Activated CD4-positive, alpha-beta T cell treated with anti-CD3 and anti-CD28 coated beads, Interleukin-2, Interleukin-6, amounts not matched to agents 100 ng/mL and 50 ng/mL, durations not matched to agents 16 hours and 8 hours (primary cell): ENCODE results near the gene CRYL1.

Experiments
- DNase-seq: peaks from one replicate; pipeline ENCODE4 v3.0.0-alpha.2; 2020

The CRYL1 gene

DNA sequence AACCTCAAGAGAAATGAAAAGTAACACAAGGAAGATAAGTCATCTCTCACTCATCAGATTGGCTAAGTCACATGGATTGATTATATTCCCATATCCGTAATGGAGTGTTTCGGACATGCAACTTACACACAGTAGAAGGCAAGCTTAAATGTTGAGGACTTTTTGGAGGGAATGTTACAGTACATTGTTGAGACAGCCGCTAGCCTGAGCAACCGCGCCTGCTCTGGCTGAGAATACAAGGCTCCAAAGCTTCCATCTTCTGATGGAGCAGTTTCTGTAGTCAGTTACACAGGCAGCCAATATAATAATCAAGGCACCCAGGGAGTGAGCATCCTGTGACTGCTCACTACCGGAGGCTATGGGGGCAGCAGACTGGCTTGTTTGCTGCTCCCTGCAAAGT lies 1.0 kb upstream of the CRYL1 start:
- no peak for DNase-seq

GRCh38 chr13:20525144-20525600 lies 485 bp downstream of the CRYL1 start:
- peak; percentile 33 for DNase-seq

DNA sequence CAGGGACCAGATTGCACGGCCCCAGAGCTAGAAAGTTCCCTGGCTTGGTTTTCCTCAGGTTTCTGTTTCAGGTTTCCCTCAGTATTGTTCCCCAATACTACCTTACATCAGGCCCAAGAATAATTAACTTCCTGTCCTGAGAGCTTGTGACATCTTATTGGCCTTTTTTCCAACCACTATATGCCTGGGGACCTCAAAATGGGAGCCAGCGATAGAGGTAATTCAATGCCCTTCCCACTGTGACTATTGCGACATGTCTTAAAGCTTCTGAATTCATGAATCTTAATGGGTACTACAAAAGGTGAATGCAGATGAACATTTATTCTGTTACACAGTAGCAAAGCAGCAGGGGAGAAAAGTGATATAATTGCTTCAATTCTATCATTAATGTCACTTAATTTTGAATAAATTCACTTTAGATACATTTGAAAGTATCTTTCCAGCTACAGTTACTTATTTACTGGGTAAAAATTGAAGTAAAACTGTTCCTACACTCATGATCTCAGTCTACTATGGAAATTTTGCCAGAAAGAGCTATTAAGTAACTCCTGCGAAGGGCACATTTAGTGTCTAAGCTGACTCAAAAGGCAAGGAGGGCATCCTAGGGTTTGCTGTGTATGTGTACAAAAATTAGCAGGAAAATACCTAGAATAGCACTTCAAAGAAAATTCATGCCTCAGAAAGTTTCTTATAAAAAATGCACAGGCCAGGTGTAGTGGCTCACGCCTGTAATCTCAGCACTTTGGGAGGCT lies 4.1 kb downstream of the CRYL1 start:
- DNase-seq: no peak

DNA sequence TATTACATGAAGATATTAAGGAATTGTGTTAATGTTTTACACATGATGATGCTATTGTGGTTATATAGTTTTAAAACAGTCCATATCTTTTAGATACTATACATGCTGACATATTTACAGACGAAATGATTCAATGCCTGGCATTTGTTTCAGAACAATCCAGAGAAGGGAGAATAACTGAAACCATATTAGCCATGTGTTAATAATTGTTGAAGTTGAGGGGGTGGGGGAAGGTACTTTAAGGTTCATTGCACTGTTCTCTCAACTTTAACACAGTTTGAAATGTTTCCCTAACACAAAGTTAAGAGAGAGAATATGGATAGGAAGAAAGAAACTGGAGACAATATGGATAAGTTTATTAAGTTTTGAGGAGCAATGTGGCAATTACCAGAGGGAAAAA lies 5.8 kb downstream of the CRYL1 start:
- DNase-seq: no peak

- DNase-seq: no peak
These were observed 7.0 kb downstream of the CRYL1 start for GRCh38 chr13:20518660-20519100.

GRCh38 chr13:20514866-20515265 lies 10.8 kb downstream of the CRYL1 start:
- no peak for DNase-seq

DNA sequence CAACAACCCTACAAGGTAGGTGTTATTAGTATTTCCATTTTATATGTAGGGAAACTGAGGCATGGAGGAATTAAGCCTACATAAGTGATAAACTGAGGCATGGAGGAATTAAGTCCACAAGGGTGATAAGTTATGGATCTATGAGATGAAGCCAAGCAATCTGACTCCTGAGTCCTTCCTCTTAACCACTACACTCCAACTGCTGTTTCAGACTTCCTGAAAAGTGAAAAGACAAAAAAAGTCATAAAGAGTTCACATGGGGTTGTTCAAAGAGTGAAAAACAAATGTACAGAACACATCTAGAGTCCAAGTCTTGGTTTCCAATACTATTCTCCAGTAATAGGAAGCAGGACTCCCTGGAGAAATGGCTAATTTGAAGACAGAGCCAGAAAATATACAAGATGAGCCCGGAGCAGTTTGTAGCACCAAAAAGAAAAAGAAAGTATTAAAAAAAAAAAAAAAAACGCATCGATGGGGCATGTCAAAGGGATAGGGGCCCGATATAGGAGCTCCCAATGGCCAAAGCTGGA lies 12.1 kb downstream of the CRYL1 start:
- no peak for DNase-seq

DNA sequence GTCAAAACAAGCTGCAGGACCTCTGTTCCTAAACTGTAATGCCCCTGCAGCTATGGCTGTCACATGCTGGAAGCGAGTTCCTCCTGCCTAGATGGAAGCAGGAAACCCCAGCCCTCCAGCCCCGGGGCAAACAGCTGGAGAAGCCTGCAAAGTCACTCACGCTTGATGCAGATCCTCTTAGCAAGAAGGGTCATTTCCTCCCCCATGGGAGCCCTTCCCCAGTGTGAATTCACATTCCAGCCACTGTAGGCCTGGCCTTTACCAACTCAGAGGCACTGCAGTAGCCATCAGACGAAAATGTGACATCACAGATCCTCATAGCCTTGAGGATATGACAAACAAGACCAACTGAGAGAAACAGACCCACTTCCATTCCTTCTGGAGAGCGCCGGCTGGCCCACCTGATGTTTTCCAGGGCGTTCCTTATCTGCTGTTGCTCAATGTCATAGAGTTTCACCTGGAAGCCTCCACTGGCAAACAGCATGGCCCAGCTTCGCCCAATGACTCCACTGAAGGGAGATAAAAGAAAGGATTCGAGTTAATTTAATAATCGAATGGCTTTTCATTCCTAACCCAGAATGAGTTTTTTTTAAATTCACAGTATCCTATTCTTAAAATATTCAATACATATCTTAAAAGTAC lies 13.5 kb downstream of the CRYL1 start:
- DNase-seq: no peak

- DNase-seq: no peak
These were observed 19.0 kb downstream of the CRYL1 start for GRCh38 chr13:20506696-20507095.

GRCh38 chr13:20505405-20506366 lies 20.0 kb downstream of the CRYL1 start:
- DNase-seq: no peak

GRCh38 chr13:20503088-20504083 lies 22.3 kb downstream of the CRYL1 start:
- DNase-seq: no peak

- DNase-seq: no peak
These were observed 24.1 kb downstream of the CRYL1 start for GRCh38 chr13:20501592-20501991.

GRCh38 chr13:20501120-20501519 lies 24.5 kb downstream of the CRYL1 start:
- DNase-seq: no peak

DNA sequence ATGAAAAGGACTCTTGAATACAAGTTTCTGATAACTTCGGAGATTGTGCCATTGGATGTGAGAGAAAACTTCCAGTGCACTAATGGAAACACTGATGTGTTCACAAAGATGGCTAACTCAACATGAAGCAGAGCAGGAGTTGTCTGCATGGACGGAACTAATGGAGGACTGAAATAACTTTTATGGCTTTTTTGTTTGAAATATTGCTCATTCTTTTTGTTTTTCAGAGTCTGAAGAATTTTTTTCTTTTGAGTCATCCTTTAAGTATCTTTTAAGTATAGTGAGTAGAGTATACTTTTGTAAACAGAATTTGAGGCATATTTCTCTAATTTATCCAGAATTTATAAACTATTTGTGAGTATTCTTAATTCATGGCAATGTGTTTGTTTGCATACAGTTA lies 25.7 kb downstream of the CRYL1 start:
- no peak for DNase-seq

DNA sequence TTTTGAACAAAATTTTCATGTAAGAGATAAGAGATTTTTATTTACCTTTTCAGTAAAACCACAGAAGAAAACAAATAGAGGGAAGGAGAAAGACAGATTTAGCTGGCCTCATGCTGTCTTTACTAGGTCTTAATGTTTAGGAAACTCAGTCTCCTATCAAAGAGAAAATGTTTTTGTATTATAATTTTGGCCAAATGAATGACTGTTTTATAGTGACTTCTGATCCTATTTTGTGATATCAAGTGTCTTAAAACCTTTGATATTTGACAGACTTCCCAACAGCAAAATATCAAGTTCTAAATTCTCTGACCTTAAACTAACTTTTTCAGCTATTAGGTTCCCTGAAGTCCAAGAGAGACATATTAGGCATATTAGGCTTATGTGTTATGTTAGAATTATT lies 27.0 kb downstream of the CRYL1 start:
- DNase-seq: no peak

- no peak for DNase-seq
These were observed 27.5 kb downstream of the CRYL1 start for GRCh38 chr13:20498129-20498528.

DNA sequence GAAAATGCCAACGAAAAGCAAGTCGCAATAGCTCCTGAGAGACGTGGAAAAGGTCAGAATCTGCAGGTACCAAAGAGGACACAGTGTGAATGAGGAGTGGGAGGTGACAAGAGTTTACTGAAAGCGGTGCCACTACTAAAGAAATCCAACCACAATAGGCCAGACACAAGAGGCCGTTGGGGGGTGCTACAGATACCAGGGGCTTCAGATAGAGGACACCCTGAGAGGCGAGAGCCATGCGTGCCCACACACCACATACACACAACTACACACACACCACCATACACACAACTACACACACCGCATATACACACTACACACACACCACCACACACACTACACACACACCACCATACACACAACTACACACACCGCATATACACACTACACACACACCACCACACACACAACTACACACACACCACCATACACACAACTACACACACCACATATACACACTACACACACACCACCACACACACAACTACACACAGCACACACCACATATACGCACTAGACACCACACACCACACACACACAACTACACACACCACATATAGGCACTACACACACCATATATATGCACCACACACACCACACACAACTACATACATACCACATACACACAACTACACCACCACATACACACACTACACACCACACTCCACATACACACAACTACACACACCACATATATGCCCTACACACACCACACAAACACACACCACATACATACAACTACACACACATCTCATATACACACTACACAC lies 28.5 kb downstream of the CRYL1 start:
- DNase-seq: no peak

DNA sequence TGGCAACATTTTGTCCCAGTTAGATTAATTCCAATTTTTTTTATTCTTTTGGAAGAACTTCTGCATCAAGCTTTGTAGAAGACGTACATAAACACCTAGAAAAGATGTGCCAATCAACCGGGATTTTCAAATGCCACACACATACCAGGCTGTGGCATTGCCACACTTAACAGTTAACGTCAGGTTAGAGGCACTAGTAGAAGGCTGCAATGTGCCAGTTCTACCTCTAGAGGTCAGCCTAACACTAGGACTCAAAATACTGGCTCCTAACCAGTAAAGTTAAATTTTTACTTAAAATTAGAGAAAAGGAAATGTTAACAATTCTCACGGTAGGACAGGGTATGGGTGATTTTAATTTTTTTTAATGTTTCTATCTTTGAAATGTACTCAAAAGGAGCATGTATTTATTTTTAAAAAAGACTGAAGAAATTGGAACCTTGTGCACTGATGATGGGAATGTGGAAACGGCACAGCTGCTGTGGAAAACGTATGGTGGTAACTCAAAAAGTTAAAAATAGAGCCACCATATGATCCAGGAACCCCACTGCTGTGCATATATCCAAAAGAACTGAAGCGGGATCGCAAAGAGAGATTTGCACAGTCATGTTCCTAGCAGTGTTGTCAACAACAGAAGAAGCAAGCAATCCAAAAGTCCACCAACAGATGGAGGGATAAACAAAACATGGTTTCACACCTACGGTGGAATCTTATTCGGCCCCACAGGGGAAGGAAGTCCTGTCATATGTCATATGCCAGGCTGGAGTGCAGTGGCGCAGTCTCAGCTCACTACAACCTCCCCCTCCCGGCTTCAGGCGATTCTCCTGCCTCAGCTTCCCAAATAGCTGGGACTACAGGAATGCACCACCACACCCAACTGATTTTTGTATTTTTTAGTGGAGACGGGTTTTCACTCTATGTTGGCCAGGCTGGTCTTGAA lies 30.3 kb downstream of the CRYL1 start:
- peak; percentile 82 for DNase-seq

DNA sequence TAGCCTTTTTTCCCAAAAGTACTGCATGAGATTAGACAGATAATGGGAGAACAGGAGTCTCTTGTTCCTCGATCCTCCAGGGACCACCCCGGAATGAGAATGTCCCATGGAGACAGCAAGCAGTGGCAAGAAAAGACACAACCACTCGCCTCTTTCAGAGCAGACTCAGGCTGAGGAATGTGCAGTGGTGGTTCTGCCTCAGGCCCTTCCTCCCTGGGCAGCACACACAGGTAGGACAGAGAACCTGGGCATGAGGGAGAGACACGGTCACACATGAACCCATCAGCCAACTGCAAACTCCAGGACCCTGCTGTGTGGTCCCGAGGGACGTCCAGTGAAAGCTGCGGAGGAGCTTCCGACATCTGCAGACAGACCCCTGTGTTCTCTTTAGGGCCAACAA lies 31.0 kb downstream of the CRYL1 start:
- DNase-seq: no peak

DNA sequence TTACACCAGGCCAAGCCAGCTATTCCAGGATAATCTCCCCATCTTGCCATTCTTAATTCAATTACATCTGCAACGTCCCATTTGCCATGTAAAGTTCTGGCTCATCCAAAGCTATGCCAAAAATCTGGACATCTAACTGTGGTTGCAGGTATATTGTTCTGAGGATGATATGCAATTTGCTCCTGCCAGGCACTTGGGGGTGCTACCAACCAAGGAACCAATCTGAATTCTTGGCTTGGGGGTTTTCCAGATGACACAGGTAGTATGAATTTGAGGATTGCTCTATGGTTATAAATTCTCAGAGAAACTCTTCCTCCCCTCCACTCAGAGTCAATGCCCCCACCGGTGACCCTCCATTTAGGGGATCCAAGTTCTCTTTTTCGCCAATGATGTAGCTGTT lies 33.0 kb downstream of the CRYL1 start:
- DNase-seq: peak; percentile 60
